Lower leg skin (tissue), 3 donors: Measurements from ENCODE around the gene RIC8B.

Source experiments
- CTCF ChIP-seq, 3 donors: fragments of 450-650 bp; IDR thresholded peaks; one replicate each; pipeline ENCODE4 v1.5.1; 2016; ENCODE audit warnings: antibody characterized with exemption in 3 of 3, mild to moderate bottlenecking in 3 of 3, moderate library complexity in 2 of 3
- POLR2A ChIP-seq, 2 donors: fragments of 450-650 bp; IDR thresholded peaks; one replicate each; pipeline ENCODE4 v1.6.1; 2016 to 2017; ENCODE audit warnings: antibody characterized with exemption in 2 of 2, mild to moderate bottlenecking in 1 of 2, moderate library complexity in 1 of 2

DNA sequence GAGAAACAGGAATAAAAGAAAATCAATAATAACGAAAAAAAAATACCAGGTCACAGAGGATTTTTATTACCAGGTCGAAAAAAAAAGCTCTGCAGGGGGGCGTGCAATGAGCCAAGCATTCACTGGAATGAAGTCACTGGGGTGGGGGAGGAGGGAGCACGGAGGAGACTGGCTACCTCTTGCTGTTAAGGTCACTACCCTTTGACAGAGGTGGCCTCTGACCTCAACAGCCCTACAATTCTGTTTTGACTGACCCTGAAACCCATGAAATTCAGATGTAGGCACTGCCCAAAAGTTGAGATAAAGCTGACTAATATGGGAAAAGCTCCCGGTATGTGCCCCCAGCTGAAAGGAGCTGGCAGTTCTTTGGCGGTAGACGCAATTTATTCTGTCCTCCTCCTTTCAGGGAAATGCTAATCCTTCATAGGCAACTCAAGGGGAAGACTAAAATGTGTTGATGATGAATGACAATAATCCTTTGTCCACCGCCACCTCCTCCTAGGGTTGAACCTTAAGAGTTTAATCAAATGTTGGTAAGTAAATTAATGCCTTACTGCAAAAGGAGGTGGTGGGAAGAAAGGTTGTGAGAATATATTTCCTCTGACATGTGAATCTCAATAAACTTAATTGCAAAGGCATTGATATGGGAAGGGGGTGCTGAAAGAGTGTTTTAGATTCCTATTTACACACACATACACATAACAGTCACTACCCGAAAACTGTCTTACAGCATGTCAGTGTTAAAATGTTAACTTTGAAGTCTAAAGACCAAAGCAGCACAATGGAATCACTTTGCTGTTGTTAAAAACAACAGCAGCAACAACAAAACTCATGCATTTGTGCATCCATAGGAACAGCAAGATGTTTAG, 6.3 kb upstream of the RIC8B start:
- TF ChIP-seq CTCF (IDR thresholded peaks at IDR 0.05) = no peak
- TF ChIP-seq POLR2A (IDR thresholded peaks at IDR 0.05) = no peak
